Caco-2 (cell line): ENCODE results near the gene SLC19A1. TPM values are rescaled to one million over a fixed set of nuclear protein-coding genes. Genes with fewer than 3 reads are reported as not detected.

Experiments
- BruUV-seq: library from RNA; stranded (reverse); fragments of 400-500 nt; replicated peaks from 2 replicates; lab custom pipeline; 2021; lab: Mats Ljungman, UMichigan
- CTCF ChIA-PET: fragments of 300-600 bp; sonication (Branson Sonifier 250); formaldehyde crosslinking; loops from one replicate; lab custom pipeline; 2022; ENCODE audit warnings: antibody characterized with exemption; lab: Charles Lee
- POLR2A ChIA-PET: fragments of 300-600 bp; sonication (Branson Sonifier 250); formaldehyde crosslinking; loops from one replicate; lab custom pipeline; 2022; ENCODE audit warnings: antibody characterized with exemption; lab: Charles Lee
- DNase-seq, 2 experiments: peaks; one replicate each; pipeline versions ENCODE4 v3.0.0 to v3.0.0-alpha.2; 2020 to 2022
- H3K27me3 ChIP-seq: replicated peaks from 2 replicates; pipeline ENCODE4 v1.6.0; 2011; ENCODE audit warnings: low read length; ENCODE audit not compliant: control insufficient read depth, insufficient read depth
- H3K36me3 ChIP-seq: 2 replicates; pipeline ENCODE4 v1.5.1; 2011; ENCODE audit warnings: low read length; ENCODE audit not compliant: control insufficient read depth, insufficient read depth
- H3K4me1 ChIP-seq: fragments of 250-450 bp; sonication (Bioruptor Pico); 2 replicates; pipeline ENCODE4 v1.5.1; 2020; ENCODE audit warnings: mild to moderate bottlenecking
- H3K4me3 ChIP-seq: 2 replicates; pipeline ENCODE4 v1.5.1; 2011; ENCODE audit warnings: low read depth, mild to moderate bottlenecking, control low read depth, low read length
- H3K9me3 ChIP-seq: fragments of 250-450 bp; sonication (Bioruptor Pico); 2 replicates; pipeline ENCODE4 v1.5.1; 2020; ENCODE audit warnings: mild to moderate bottlenecking, moderate library complexity
- H3K27ac Mint-ChIP-seq: one replicate; pipeline ENCODE4 v1.8.0; 2022; ENCODE audit warnings: mixed read lengths; ENCODE audit not compliant: unreplicated experiment
- H3K27me3 Mint-ChIP-seq: one replicate; pipeline ENCODE4 v1.8.0; 2022; ENCODE audit warnings: mixed read lengths; ENCODE audit not compliant: insufficient read depth, unreplicated experiment
- H3K36me3 Mint-ChIP-seq: one replicate; pipeline ENCODE4 v1.8.0; 2022; ENCODE audit warnings: mild to moderate bottlenecking, mixed read lengths; ENCODE audit not compliant: insufficient read depth, unreplicated experiment
- H3K4me1 Mint-ChIP-seq: one replicate; pipeline ENCODE4 v1.8.0; 2022; ENCODE audit warnings: low read depth, mixed read lengths; ENCODE audit not compliant: unreplicated experiment
- H3K4me3 Mint-ChIP-seq: one replicate; pipeline ENCODE4 v1.8.0; 2022; ENCODE audit warnings: mild to moderate bottlenecking, moderate library complexity, mixed read lengths; ENCODE audit not compliant: unreplicated experiment
- H3K9me3 Mint-ChIP-seq: one replicate; pipeline ENCODE4 v1.8.0; 2022; ENCODE audit warnings: mixed read lengths; ENCODE audit not compliant: unreplicated experiment
- CTCF ChIP-seq, 2 experiments: fragments of 200-600 bp in 1 of 2; IDR thresholded peaks; 1 replicate in 1 of 2; 2 replicates in 1 of 2; pipeline versions ENCODE4 v1.5.1 to v1.8.0; 2011 to 2022; ENCODE audit warnings: antibody characterized with exemption in 1 of 2, control low read depth in 1 of 2, inconsistent platforms in 1 of 2, low read depth in 1 of 2, low read length in 1 of 2, mild to moderate bottlenecking in 1 of 2, moderate library complexity in 1 of 2; ENCODE audit not compliant: insufficient read depth in 1 of 2, severe bottlenecking in 1 of 2, unreplicated experiment in 1 of 2
- intact Hi-C: fragments of 100-400 bp; cut with micrococcal nuclease; formaldehyde crosslinking; loops from one replicate; pipeline ENCODE4 v1.10.0; 2022; ENCODE audit not compliant: unreplicated experiment
- total RNA-seq: library from RNA; stranded (reverse); gene quantifications from 2 replicates; pipeline ENCODE4 v1.2.3, GENCODE V29; 2022

Gene SLC19A1
- total RNA-seq, 1 experiment from 2014 or later, result 45.4 TPM

GRCh38 chr21:45461369-45461750 lies 80.9 kb downstream of the SLC19A1 start:
- no peak overlapping the region for H3K4me3 ChIP-seq
- no peak overlapping the region for H3K4me3 Mint-ChIP-seq
- BruUV-seq, result no TSS peak
- H3K9me3 Mint-ChIP-seq, result peaks cover 7% of the 10 kb centered on the region
- intact Hi-C loops, result no loop called here
- H3K27me3 Mint-ChIP-seq, result no peaks in the 10 kb centered on the region
- no peak for DNase-seq
- CTCF ChIA-PET, result interaction anchor here (1.9 kb wide), 1 partner anchor 169 kb away, joined by 4 read pairs; no protein-coding TSS in a partner anchor
- peaks cover 45% of the 10 kb centered on the region for H3K36me3 Mint-ChIP-seq
- TF ChIP-seq CTCF (IDR thresholded peaks at IDR 0.05; ENCODE audit: insufficient read depth in 1 of 2, low read depth in 1 of 2, low read length in 1 of 2, severe bottlenecking in 1 of 2, unreplicated experiment in 1 of 2), result no peak
- peak overlapping the region; percentile 16 for H3K27ac Mint-ChIP-seq
- H3K4me1 Mint-ChIP-seq, result peaks cover 37% of the 10 kb centered on the region
- POLR2A ChIA-PET, result interaction anchor here (0.7 kb wide), 1 partner anchor 10 kb away, joined by 3 read pairs; no protein-coding TSS in a partner anchor
- no peaks in the 10 kb centered on the region for H3K9me3 ChIP-seq
- H3K27me3 ChIP-seq, result no peaks in the 10 kb centered on the region
- peaks cover 3% of the 10 kb centered on the region; the same call in 1 of the 2 replicates for H3K36me3 ChIP-seq
- peaks cover 41% of the 10 kb centered on the region for H3K4me1 ChIP-seq

- Histone ChIP-seq H3K27me3 (no peaks in the 10 kb centered on the region), H3K9me3 (no peaks in the 10 kb centered on the region), H3K36me3 (peaks cover 3% of the 10 kb centered on the region; the same call in 1 of the 2 replicates), H3K4me3 (no peak overlapping the region), H3K4me1 (peaks cover 41% of the 10 kb centered on the region)
- POLR2A ChIA-PET, result interaction anchor here (0.9 kb wide), 1 partner anchor 9 kb away, joined by 3 read pairs; no protein-coding TSS in a partner anchor
- H3K27ac Mint-ChIP-seq, result peak overlapping the region; percentile 16
- BruUV-seq, result no TSS peak
- peaks cover 41% of the 10 kb centered on the region for H3K36me3 Mint-ChIP-seq
- H3K27me3 Mint-ChIP-seq, result no peaks in the 10 kb centered on the region
- no peak for TF ChIP-seq CTCF (IDR thresholded peaks at IDR 0.05; ENCODE audit: insufficient read depth in 1 of 2, low read depth in 1 of 2, low read length in 1 of 2, severe bottlenecking in 1 of 2, unreplicated experiment in 1 of 2)
- CTCF ChIA-PET, result interaction anchor here (1.9 kb wide), 1 partner anchor 168 kb away, joined by 4 read pairs; no protein-coding TSS in a partner anchor
- H3K4me1 Mint-ChIP-seq, result peaks cover 37% of the 10 kb centered on the region
- DNase-seq, result no peak
- intact Hi-C loops, result no loop called here
- peaks cover 7% of the 10 kb centered on the region for H3K9me3 Mint-ChIP-seq
- H3K4me3 Mint-ChIP-seq, result no peak overlapping the region
These were observed 81.5 kb downstream of the SLC19A1 start for GRCh38 chr21:45460611-45461368.

- ChIA-PET POLR2A (interaction anchor here (0.9 kb wide), 1 partner anchor 10 kb away, joined by 3 read pairs; no protein-coding TSS in a partner anchor), CTCF (interaction anchor here (0.7 to 1.9 kb wide), 2 partner anchors 12 to 167 kb away, joined by 3 to 4 read pairs; no protein-coding TSS in a partner anchor)
- H3K27ac Mint-ChIP-seq, result peak overlapping the region; percentile 16
- H3K9me3 Mint-ChIP-seq, result peaks cover 7% of the 10 kb centered on the region
- intact Hi-C loops, result no loop called here
- DNase-seq, result no peak
- H3K4me1 Mint-ChIP-seq, result peaks cover 35% of the 10 kb centered on the region
- peaks cover 3% of the 10 kb centered on the region; the same call in 1 of the 2 replicates for H3K36me3 ChIP-seq
- H3K9me3 ChIP-seq, result no peaks in the 10 kb centered on the region
- H3K4me3 Mint-ChIP-seq, result no peak overlapping the region
- TF ChIP-seq CTCF (IDR thresholded peaks at IDR 0.05; ENCODE audit: insufficient read depth in 1 of 2, low read depth in 1 of 2, low read length in 1 of 2, severe bottlenecking in 1 of 2, unreplicated experiment in 1 of 2), result no peak
- BruUV-seq, result no TSS peak
- no peaks in the 10 kb centered on the region for H3K27me3 ChIP-seq
- no peaks in the 10 kb centered on the region for H3K27me3 Mint-ChIP-seq
- peaks cover 41% of the 10 kb centered on the region for H3K4me1 ChIP-seq
- peaks cover 40% of the 10 kb centered on the region for H3K36me3 Mint-ChIP-seq
- no peak overlapping the region for H3K4me3 ChIP-seq
These were observed 82.2 kb downstream of the SLC19A1 start for GRCh38 chr21:45460011-45460565.
